ENCODE measurements around the gene NRDE2.
A peak's percentile ranks its signal among the peaks of the same experiment; 100 is the strongest.

Gene NRDE2

DNA sequence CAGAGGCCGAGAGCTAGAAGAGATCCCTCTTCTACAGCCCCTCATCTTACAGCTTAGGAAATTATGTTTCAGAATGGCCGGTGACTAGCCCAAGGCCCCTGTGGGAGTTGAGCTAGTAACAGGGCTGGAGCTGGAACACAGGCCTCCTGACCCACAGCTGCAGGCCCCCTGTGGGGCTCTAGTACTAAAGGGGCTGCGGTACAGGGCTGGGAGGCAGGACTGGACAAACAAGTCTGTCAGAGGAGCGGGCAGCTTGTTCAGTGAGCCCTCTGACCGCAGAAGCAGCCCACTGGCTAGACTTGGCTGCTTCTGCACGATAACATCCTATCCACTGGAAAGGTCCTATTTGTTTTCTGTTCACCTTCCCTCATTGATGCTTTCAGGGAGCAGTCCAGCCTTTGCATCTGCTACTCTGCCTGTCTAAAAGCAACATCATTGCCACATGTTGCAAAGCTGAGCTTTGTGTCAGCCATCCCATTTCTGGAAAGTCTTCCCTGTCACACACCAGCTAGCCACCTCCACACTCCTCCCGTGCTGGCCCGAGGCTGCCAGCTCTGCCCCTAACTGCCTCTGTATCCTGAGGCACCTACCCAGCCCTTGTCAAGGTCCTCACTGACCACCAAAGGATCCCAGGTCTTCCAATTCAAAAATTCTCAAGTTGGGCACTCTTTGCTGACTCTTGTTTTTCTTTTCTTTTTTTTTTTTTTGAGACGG is 65.1 kb downstream of the NRDE2 start:
- TF ChIP-seq, protein P1, sequence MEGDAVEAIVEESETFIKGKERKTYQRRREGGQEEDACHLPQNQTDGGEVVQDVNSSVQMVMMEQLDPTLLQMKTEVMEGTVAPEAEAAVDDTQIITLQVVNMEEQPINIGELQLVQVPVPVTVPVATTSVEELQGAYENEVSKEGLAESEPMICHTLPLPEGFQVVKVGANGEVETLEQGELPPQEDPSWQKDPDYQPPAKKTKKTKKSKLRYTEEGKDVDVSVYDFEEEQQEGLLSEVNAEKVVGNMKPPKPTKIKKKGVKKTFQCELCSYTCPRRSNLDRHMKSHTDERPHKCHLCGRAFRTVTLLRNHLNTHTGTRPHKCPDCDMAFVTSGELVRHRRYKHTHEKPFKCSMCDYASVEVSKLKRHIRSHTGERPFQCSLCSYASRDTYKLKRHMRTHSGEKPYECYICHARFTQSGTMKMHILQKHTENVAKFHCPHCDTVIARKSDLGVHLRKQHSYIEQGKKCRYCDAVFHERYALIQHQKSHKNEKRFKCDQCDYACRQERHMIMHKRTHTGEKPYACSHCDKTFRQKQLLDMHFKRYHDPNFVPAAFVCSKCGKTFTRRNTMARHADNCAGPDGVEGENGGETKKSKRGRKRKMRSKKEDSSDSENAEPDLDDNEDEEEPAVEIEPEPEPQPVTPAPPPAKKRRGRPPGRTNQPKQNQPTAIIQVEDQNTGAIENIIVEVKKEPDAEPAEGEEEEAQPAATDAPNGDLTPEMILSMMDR (IDR thresholded peaks at IDR 0.05; ENCODE audit: insufficient read depth, low read length, missing control alignments), result no peak
- ChIA-PET CTCF (interaction anchor here (1.0 to 1.2 kb wide), 2 partner anchors 293 to 492 kb away, joined by 3 read pairs; no protein-coding TSS in a partner anchor), POLR2A (interaction anchor here (1.3 to 1.7 kb wide), 2 partner anchors 9 to 10 kb away, joined by 3 to 6 read pairs; no protein-coding TSS in a partner anchor)
- H3K4me3 ChIP-seq (ENCODE audit: low read depth, low read length), result no peak overlapping the region
- DNase-seq (ENCODE audit: low read depth, low spot score), result no peak

DNA sequence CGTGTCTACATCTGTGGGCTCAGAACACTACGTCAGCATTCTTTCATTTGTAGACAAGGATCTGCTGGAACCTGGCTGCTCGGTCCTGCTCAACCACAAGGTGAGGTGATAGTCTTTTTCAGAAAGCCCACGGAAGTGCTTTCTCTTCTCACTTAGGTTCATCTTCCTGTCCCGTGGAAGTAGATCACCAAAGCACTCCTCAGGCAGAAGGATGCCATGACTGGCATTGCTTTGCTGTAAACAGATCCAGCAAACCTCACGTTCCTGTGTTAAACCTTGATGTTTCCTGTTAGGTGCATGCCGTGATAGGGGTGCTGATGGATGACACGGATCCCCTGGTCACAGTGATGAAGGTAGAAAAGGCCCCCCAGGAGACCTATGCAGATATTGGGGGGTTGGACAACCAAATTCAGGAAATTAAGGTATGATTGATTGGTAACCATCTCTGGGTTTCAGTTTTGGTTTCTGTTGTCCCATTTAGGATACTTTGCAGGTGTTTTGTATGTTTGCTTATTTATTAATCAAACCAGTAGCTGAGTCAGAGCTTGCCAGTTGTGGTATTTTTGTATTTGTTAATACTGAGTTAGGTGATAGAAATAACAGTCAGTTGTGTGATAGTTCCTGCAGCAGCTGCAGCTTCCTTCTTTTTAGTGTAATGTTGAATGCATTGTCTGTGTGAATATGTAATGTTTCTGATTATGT is 67.8 kb downstream of the NRDE2 start:
- TF ChIP-seq, protein P1 (IDR thresholded peaks at IDR 0.05; ENCODE audit: insufficient read depth, low read length, missing control alignments), result no peak
- H3K4me3 ChIP-seq (ENCODE audit: low read depth, low read length), result no peak overlapping the region
- ChIA-PET CTCF (interaction anchor here (0.9 to 1.1 kb wide), 2 partner anchors 8 to 18 kb away, joined by 3 to 4 read pairs; no protein-coding TSS in a partner anchor), POLR2A (no interaction called here)
- DNase-seq (ENCODE audit: low read depth, low spot score), result no peak

DNA sequence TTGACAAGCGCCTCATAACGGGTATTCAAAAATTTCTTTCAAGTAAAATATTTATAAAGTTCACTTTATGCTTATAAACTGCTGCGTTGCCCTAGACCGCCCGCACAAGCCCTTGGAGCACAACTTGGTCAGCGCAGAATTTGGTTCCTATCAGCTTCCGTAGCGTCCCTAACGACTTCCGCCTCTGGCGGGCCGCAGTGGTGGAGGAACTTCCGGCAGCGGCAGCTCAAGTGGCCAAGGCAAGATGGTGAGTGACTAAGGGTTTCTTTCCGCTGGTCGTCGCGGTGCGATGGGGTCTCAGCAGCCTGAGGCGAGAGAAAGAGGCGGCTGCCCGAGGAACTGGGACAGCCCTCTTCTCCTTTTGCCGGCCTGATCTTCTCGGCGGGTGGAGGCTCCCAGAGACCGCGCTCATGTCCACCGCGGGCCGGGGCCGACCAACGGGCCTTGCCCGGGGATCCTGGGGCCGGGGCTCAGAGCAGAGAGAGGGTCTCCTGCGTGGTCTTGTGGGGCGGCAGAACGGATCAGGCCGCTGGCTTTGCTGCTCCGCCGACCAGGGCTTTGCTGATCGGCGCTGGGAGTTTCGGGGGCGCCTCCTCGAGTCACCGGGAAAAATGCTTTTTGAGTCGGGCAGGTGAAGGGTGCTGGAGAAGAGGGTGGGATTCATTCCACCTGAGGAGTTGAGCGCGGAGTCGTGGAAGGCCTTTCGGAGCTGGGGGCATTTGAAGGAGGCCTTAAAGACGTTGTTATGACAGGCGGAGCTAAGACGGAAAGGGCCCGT is 75.2 kb downstream of the NRDE2 start, which contains the start of gene PSMC1:
TSS of gene PSMC1 (plus strand) at position 200 of the 778 bp plus-strand sequence. CDS start at position 245, 45 bp downstream.
- CTCF ChIA-PET, result interaction anchor here (0.9 to 3.8 kb wide), 4 partner anchors 22 to 502 kb away, joined by 3 to 25 read pairs (median 11); no protein-coding TSS in a partner anchor
- H3K4me3 ChIP-seq (ENCODE audit: low read depth, low read length), result peak within 1 kb of the TSS; percentile 80
- TF ChIP-seq, protein P1 (IDR thresholded peaks at IDR 0.05; ENCODE audit: insufficient read depth, low read length, missing control alignments), result no peak
- POLR2A ChIA-PET, result interaction anchor here (1.0 to 1.5 kb wide), 2 partner anchors 10 to 25 kb away, joined by 3 to 5 read pairs; no protein-coding TSS in a partner anchor
- peak; percentile 73 for DNase-seq (ENCODE audit: low read depth, low spot score)

DNA sequence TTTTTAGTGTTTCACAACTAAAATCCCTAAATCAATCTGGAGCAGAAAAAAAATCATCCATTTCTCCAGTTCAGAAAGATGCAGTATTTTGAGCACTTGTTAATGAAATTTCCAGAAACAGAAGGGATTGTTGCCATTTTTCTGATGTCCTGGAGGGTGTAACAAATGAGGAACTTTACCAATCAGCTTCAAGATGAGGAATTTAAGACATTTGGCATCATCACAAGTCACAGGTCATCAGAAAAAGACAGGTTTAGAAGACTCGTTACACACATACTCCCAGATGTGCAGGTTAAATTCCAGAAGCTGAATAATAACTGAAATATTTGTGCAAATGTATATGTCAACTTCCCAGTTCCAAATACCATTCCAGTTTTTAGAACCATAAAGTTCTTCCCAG is 75.9 kb downstream of the NRDE2 start:
- no peak for DNase-seq (ENCODE audit: low read depth, low spot score)
- ChIA-PET CTCF (interaction anchor here (1.1 to 3.8 kb wide), 4 partner anchors 9 to 283 kb away, joined by 3 to 25 read pairs (median 11); no protein-coding TSS in a partner anchor), POLR2A (interaction anchor here (1.5 kb wide), 1 partner anchor 25 kb away, joined by 5 read pairs; no protein-coding TSS in a partner anchor)
- TF ChIP-seq, protein P1 (IDR thresholded peaks at IDR 0.05; ENCODE audit: insufficient read depth, low read length, missing control alignments), result no peak
- peak overlapping the region; percentile 80 for H3K4me3 ChIP-seq (ENCODE audit: low read depth, low read length)

DNA sequence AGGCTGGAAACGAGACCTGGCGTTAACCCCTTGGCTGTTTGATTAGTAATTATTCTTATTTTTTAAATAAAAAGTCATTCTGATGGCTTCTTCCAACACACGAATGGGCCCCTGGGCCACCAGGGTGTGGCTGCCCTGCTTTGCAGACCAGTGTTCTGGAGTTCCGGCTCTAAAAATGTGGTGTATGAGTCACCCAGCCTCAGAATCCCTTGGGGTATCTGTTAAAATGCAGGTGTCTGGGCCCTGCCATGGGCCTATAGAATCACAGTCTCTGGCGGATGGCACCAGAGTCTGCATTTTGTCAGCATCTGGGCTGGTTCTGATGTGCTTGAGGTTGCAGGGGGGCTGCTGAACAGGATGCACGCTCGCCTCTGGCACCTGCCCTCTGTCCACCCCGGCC is 77.9 kb downstream of the NRDE2 start:
- no peak for DNase-seq (ENCODE audit: low read depth, low spot score)
- no peak overlapping the region for H3K4me3 ChIP-seq (ENCODE audit: low read depth, low read length)
- TF ChIP-seq, protein P1 (IDR thresholded peaks at IDR 0.05; ENCODE audit: insufficient read depth, low read length, missing control alignments), result no peak
- ChIA-PET POLR2A (no interaction called here), CTCF (interaction anchor here (2.3 kb wide), 1 partner anchor 19 kb away, joined by 8 read pairs; no protein-coding TSS in a partner anchor)
